Ishikawa (cell line): ENCODE measurements around the gene RNF181.

Experiments used
- CEBPB ChIP-seq: IDR thresholded peaks from 2 replicates; pipeline ENCODE4 v1.6.1; 2012
- CREB1 ChIP-seq: IDR thresholded peaks from 2 replicates; pipeline ENCODE4 v1.6.1; 2012; ENCODE audit warnings: low read depth
- EGR1 ChIP-seq: IDR thresholded peaks from 2 replicates; pipeline ENCODE4 v1.6.1; 2012
- EP300 ChIP-seq: IDR thresholded peaks from 2 replicates; pipeline ENCODE4 v1.6.1; 2012; ENCODE audit warnings: borderline replicate concordance
- FOXM1 ChIP-seq: IDR thresholded peaks from 2 replicates; pipeline ENCODE4 v1.6.1; 2012; ENCODE audit warnings: low read depth, borderline replicate concordance
- MAX ChIP-seq: IDR thresholded peaks from 2 replicates; pipeline ENCODE4 v1.6.1; 2012
- NFIC ChIP-seq: IDR thresholded peaks from 2 replicates; pipeline ENCODE4 v1.6.1; 2012
- RAD21 ChIP-seq: IDR thresholded peaks from 2 replicates; pipeline ENCODE4 v1.6.1; 2012; ENCODE audit warnings: low read depth
- REST ChIP-seq: IDR thresholded peaks from 2 replicates; pipeline ENCODE4 v1.6.1; 2012; ENCODE audit warnings: low read depth, mild to moderate bottlenecking
- TAF1 ChIP-seq: IDR thresholded peaks from 2 replicates; pipeline ENCODE4 v1.6.1; 2012; ENCODE audit warnings: low read depth, mild to moderate bottlenecking
- TCF12 ChIP-seq: IDR thresholded peaks from 2 replicates; pipeline ENCODE4 v1.6.1; 2012; ENCODE audit warnings: low read depth
- TEAD4 ChIP-seq: IDR thresholded peaks from 2 replicates; pipeline ENCODE4 v1.6.1; 2012
- USF1 ChIP-seq: IDR thresholded peaks from 2 replicates; pipeline ENCODE4 v1.6.1; 2012
- YY1 ChIP-seq: IDR thresholded peaks from 2 replicates; pipeline ENCODE4 v1.6.1; 2012; ENCODE audit warnings: low read depth
- ZBTB7A ChIP-seq: IDR thresholded peaks from 2 replicates; pipeline ENCODE4 v1.6.1; 2012; ENCODE audit warnings: low read depth

The RNF181 gene

GRCh38 chr2:85584354-85584856 lies 11.1 kb upstream of the RNF181 start, which contains the start of gene VAMP5:
TSS of gene VAMP5 (plus strand) at chr2:85584431. CDS start at chr2:85584491, 60 bp downstream.
- no peak for TF ChIP-seq MAX
- TF ChIP-seq YY1: no peak
- TF ChIP-seq EP300: no peak
- no peak for TF ChIP-seq REST
- no peak for TF ChIP-seq RAD21
- no peak for TF ChIP-seq TEAD4
- TF ChIP-seq CEBPB: no peak
- no peak for TF ChIP-seq TAF1
- TF ChIP-seq EGR1: no peak

- TF ChIP-seq CREB1 (no peak), YY1 (no peak), TAF1 (no peak), MAX (no peak), RAD21 (no peak), FOXM1 (no peak)
These were observed 10.4 kb upstream of the RNF181 start for GRCh38 chr2:85584857-85585780.

- TF ChIP-seq YY1: no peak
- no peak for TF ChIP-seq REST
- no peak for TF ChIP-seq RAD21
- no peak for TF ChIP-seq FOXM1
- TF ChIP-seq EGR1: no peak
- TF ChIP-seq TCF12: no peak
- TF ChIP-seq CREB1: no peak
- no peak for TF ChIP-seq CEBPB
- no peak for TF ChIP-seq TEAD4
- no peak for TF ChIP-seq ZBTB7A
- no peak for TF ChIP-seq EP300
- no peak for TF ChIP-seq NFIC
- no peak for TF ChIP-seq MAX
- TF ChIP-seq TAF1: no peak
- no peak for TF ChIP-seq USF1
These were observed 9.8 kb upstream of the RNF181 start for GRCh38 chr2:85585781-85586105.

GRCh38 chr2:85588236-85588635 lies 7.3 kb upstream of the RNF181 start:
- no peak for TF ChIP-seq RAD21
- no peak for TF ChIP-seq REST
- TF ChIP-seq FOXM1: no peak
- TF ChIP-seq EP300: no peak
- no peak for TF ChIP-seq TEAD4
- no peak for TF ChIP-seq CREB1
- TF ChIP-seq NFIC: no peak
- no peak for TF ChIP-seq ZBTB7A
- no peak for TF ChIP-seq TCF12
- TF ChIP-seq MAX: no peak
